Subcutaneous adipose tissue (tissue), 4 donors: ENCODE results near the gene HNRNPD. TPM values are rescaled to one million over a fixed set of nuclear protein-coding genes. Genes with fewer than 3 reads are reported as not detected.

ENCODE experiments used
- CTCF ChIP-seq: fragments of 450-650 bp; IDR thresholded peaks from one replicate; pipeline ENCODE4 v1.5.1; 2016; ENCODE audit warnings: low read depth, mild to moderate bottlenecking, control low read depth, antibody characterized with exemption, moderate library complexity
- total RNA-seq, 4 donors: library from RNA; depleted of rRNA; stranded (reverse); fragments of >200 nt; gene quantifications; one replicate each; pipeline ENCODE4 v1.1.0, GENCODE V29; 2016

HNRNPD gene, protein sequence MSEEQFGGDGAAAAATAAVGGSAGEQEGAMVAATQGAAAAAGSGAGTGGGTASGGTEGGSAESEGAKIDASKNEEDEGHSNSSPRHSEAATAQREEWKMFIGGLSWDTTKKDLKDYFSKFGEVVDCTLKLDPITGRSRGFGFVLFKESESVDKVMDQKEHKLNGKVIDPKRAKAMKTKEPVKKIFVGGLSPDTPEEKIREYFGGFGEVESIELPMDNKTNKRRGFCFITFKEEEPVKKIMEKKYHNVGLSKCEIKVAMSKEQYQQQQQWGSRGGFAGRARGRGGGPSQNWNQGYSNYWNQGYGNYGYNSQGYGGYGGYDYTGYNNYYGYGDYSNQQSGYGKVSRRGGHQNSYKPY
- total RNA-seq, result 100 to 1,000 TPM in 2 of 4 donors, 10 to 100 TPM in 2; 92.3 to 125 (median 103) TPM

- TF ChIP-seq CTCF, result no peak
Observed at GRCh38 chr4:82373816-82374625, at the start of gene HNRNPD. TSS of gene HNRNPD (minus strand) at chr4:82373991. CDS start at chr4:82373678, 313 bp downstream.

DNA sequence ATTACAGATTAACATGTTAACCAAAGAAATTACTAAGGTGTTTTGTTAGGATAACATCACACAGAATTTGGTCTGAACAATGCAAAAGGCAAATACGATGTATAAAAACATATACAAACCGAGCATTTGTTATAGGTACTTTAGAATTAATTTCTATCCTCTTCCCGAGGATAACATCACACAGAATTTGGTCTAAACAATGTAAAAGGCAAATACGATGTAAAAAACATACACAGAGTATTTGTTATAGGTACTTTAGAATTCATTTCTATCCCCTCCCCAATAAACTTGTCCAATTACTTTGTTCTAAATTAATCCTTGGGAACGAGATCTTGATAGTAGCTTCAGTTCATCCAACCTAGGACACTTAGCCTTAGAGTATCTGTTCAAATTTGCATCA is 48.8 kb upstream of the HNRNPD start:
- no peak for TF ChIP-seq CTCF

DNA sequence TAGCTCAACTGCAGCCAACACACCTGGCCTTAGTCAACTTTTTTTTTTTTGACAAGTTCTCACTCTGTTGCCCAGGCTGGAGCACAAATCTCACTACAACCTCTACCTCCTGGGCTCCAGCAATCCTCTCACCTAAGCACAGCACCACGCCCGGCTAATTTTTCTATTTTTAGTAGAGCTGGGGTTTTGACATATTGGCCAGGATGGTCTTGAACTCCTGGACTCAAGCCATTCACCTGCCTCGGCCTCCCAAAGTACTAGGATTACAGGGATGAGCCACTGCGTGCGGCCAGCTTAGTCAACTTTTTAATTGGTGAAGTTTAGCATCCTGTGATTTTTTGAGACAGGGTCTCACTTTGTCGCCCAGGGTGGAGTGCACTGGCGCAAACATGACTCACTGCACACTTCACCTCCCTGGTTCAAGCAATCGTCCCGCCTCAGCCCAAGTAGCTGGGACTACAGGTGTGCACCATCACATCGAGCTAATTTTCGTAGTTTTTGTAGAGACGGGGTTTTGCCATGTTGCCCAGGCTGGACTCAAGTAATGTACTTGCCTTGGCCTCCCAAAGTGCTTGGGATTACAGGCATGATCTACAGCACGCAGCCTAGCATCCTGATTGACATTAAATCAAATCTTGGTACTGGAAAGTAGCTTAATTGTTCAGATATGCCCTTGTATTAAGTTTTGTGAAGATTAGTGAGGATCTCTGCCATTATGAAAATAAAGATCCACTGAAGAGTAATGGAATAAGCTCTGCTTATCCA is 48.2 kb upstream of the HNRNPD start:
- TF ChIP-seq CTCF, result no peak

GRCh38 chr4:82419451-82419850 is 45.7 kb upstream of the HNRNPD start:
- TF ChIP-seq CTCF, result no peak

DNA sequence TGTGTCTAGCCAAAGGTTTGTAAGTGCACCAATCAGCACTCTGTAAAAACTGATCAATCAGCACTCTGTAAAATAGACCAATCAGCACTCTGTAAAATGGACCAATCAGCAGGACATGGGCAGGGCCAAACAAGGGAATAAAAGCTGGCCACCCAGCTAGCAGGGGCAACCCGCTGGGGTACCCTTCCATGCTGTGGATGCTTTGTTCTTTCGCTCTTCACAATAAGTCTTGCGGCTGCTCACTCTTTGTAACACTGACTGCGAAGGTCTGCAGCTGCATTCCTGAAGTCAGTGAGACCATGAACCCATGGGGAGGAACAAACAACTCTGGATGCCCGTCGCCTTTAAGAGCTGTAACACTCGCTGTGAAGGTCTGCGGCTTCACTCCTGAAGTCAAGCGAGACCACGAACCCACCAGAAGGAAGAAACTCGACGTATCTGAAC is 42.2 kb upstream of the HNRNPD start:
- TF ChIP-seq CTCF, result no peak

GRCh38 chr4:82403725-82404124 is 29.9 kb upstream of the HNRNPD start:
- no peak for TF ChIP-seq CTCF
